Progenitor cell of endocrine pancreas (in vitro differentiated cells): ENCODE measurements around the gene WNT3A. TPM values are rescaled to one million over a fixed set of nuclear protein-coding genes. Genes with fewer than 3 reads are reported as not detected.

Source experiments
- DNase-seq: peaks from one replicate; pipeline ENCODE4 v3.0.0; 2021; ENCODE audit warnings: low spot score; ENCODE audit not compliant: unreplicated experiment
- H3K27ac Mint-ChIP-seq: 2 replicates; pipeline ENCODE4 v1.8.0; 2021; ENCODE audit warnings: mild to moderate bottlenecking, moderate library complexity, mixed read lengths
- H3K27me3 Mint-ChIP-seq: 2 replicates; pipeline ENCODE4 v1.8.0; 2021; ENCODE audit warnings: mixed read lengths
- H3K36me3 Mint-ChIP-seq: 2 replicates; pipeline ENCODE4 v1.8.0; 2022; ENCODE audit warnings: mixed read lengths; ENCODE audit not compliant: insufficient read depth
- H3K4me1 Mint-ChIP-seq: 2 replicates; pipeline ENCODE4 v1.8.0; 2021; ENCODE audit warnings: low read depth, mixed read lengths
- H3K4me3 Mint-ChIP-seq: 2 replicates; pipeline ENCODE4 v1.8.0; 2021; ENCODE audit warnings: low read depth, mild to moderate bottlenecking, moderate library complexity, mixed read lengths
- H3K9me3 Mint-ChIP-seq: 2 replicates; pipeline ENCODE4 v1.8.0; 2021; ENCODE audit warnings: low read depth, mixed read lengths
- CTCF ChIP-seq: fragments of 200-600 bp; sonication (generic); IDR thresholded peaks from one replicate; pipeline ENCODE4 v1.5.0; 2021; ENCODE audit warnings: antibody characterized with exemption, mild to moderate bottlenecking; ENCODE audit not compliant: unreplicated experiment
- total RNA-seq: library from RNA; stranded (reverse); gene quantifications from 2 replicates; pipeline ENCODE4 v1.2.1, GENCODE V29; 2021

Gene WNT3A
- total RNA-seq, 1 donor from 2014 or later: not detected

DNA sequence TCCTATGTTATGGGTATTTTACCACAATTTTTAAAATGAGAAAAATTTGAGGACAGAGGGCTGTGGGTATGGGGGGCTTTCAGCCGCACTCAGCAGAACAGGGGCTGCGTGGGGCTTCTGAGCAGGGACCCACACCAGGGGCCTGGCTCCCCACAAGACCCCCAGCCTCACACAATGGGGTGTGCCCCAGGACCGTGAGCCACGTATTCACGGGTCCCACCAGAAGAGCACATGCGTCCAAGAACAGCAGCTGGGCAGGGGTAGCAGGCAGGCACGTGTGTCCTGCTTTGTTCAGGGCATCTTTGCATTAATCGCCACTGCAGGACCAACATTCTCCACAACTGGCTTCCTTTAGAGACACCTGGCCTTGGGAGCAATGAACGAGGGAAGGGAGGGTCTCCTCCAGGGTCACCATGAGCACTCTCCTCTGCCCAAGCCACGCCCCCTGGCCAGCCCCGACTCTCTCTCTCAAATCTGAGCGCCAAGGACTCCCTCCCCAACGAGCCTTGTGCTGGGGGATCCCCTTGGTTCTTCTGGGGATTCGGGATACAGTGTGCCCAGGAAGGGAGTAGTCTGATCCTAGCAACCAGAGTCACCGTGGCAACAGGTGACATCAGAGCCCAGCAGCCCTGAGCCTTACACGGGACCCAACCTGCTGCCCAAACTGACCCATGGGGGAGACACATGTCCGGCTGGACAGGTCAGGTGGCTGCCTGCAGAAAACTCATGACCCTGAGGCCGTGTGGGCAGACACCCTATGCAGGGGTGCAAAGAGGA, 68.3 kb downstream of the WNT3A start:
- Mint-ChIP-seq H3K4me3 (no peak overlapping the region), H3K9me3 (no peaks in the 10 kb centered on the region), H3K36me3 (no peaks in the 10 kb centered on the region), H3K27ac (no peak overlapping the region), H3K27me3 (peaks cover 29% of the 10 kb centered on the region), H3K4me1 (no peaks in the 10 kb centered on the region)
- DNase-seq: no peak
- no peak for TF ChIP-seq CTCF

- TF ChIP-seq CTCF: no peak
- Mint-ChIP-seq H3K9me3 (no peaks in the 10 kb centered on the region), H3K4me3 (no peak overlapping the region), H3K4me1 (no peaks in the 10 kb centered on the region), H3K36me3 (no peaks in the 10 kb centered on the region), H3K27ac (no peak overlapping the region), H3K27me3 (peaks cover 27% of the 10 kb centered on the region)
- no peak for DNase-seq
These were observed 69.0 kb downstream of the WNT3A start for GRCh38 chr1:228075801-228076271.

DNA sequence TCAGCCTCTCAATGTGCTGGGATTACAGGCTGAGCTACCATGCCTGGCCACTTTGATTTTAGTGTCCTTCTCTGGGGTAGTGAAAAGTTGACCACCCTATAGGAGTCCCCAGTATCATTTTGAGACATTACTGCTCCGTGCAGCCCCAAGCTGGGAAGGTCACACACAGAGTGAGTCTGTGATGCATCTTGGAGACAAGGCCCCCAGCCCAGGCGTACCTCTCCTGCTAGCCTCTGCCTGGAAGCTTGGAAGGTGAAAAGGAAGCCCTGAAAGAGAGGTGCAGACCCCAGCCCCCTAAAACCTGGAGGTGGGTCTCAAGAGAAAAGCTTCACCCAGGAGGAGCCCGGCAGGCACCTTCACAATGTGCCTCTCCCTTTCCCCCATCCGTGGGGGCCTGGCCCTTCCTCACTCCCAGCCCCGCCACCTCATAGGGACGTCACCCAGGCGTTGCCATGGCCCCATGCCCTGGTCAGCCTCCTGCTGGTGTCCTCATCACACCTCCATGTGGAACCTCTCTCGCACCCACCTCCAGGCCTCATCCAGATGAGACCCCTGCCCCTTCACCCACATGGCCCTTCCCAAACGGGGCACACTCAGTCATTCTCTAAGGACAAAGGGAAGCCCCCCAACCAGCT, 70.1 kb downstream of the WNT3A start:
- no peak for TF ChIP-seq CTCF

DNA sequence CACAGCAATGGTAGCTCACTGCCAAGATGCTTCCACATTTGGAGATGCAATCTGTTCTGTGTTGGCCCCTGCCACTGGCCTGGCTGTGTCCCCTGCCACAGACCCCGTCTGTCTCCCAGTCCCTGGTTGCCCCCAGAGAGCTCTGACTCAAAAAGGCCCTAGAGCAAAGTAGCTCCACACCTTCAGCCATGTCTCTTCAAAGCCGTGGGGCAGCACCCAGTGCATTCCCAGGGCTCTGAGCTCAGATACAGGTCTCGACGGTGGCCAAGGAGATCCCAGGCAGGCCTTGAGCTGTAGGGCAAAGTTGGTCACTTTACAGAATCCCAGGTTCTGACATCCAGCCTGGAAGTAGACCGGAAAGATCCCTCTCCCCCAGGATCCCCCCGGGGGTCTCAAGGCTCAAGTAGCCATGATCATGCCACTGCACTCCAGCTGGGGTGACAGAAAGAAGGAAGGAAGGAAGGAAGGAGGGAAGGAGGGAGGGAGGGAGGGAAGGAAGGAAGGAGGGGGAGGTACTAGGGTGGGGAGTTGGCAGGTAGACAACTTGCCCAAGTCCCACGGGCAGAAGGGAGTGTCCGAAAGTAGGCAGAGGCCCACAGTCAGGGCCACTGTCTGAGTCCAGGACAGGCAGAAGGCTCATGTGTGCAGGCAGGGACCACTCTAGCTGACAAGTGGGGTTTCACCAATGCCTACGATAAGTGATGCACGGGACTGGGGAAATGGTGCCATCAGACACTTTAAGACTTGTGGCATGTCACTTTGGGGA, 71.0 kb downstream of the WNT3A start:
- H3K27ac Mint-ChIP-seq: no peak overlapping the region
- no peak overlapping the region for H3K4me3 Mint-ChIP-seq
- peaks cover 1% of the 10 kb centered on the region for H3K4me1 Mint-ChIP-seq
- no peak for TF ChIP-seq CTCF
- H3K27me3 Mint-ChIP-seq: peaks cover 17% of the 10 kb centered on the region
- DNase-seq: no peak
- H3K9me3 Mint-ChIP-seq: no peaks in the 10 kb centered on the region
- H3K36me3 Mint-ChIP-seq: no peaks in the 10 kb centered on the region

More for the DNA sequence above, 70.1 kb downstream of the WNT3A start:
- Mint-ChIP-seq H3K27me3 (peaks cover 22% of the 10 kb centered on the region), H3K36me3 (no peaks in the 10 kb centered on the region), H3K4me3 (no peak overlapping the region), H3K27ac (no peak overlapping the region), H3K4me1 (peaks cover 1% of the 10 kb centered on the region), H3K9me3 (no peaks in the 10 kb centered on the region)
- no peak for DNase-seq

DNA sequence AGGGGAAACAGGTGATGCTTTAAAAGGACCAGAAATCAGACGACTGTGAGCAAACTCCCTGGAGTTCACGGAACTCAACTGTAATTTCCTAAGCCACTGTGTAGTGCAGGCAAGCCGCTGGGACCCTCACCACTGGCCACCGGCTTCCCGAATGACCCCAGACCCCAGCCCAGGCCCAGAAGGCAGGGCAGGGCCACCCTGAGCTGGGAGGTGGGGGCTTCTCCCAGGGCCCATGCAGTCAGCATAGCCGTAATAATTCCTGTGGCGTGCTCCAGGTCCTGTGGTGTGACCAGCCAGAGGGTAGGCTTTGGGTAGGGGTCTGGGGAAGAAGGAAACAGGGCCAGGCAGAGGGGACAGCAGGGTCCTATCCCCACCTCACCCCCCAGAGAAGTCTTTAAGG, 72.2 kb downstream of the WNT3A start:
- Mint-ChIP-seq H3K27me3 (peaks cover 11% of the 10 kb centered on the region), H3K4me1 (peaks cover 6% of the 10 kb centered on the region), H3K36me3 (no peaks in the 10 kb centered on the region), H3K27ac (no peak overlapping the region), H3K9me3 (no peaks in the 10 kb centered on the region), H3K4me3 (no peak overlapping the region)
- no peak for TF ChIP-seq CTCF
- no peak for DNase-seq
